HG03460 (cell line): ENCODE measurements around the gene ANKRD16.

Experiments used
- ATAC-seq: cut with Tn5 transposase; IDR thresholded peaks from one replicate; pipeline ENCODE4 v1.9.1; 2021; ENCODE audit not compliant: unreplicated experiment

Gene ANKRD16

GRCh38 chr10:5904227-5904626 lies 14.5 kb upstream of the ANKRD16 start:
- peak; percentile 94 for ATAC-seq

GRCh38 chr10:5903563-5903962 lies 13.9 kb upstream of the ANKRD16 start:
- no peak for ATAC-seq

GRCh38 chr10:5902511-5903274 lies 13.0 kb upstream of the ANKRD16 start:
- ATAC-seq, result no peak

- no peak for ATAC-seq
Observed at GRCh38 chr10:5900247-5900646, 10.6 kb upstream of the ANKRD16 start.

- ATAC-seq, result no peak
Observed at GRCh38 chr10:5898163-5898562, 8.5 kb upstream of the ANKRD16 start.

- ATAC-seq, result no peak
Observed at GRCh38 chr10:5897504-5897903, 7.8 kb upstream of the ANKRD16 start.

- no peak for ATAC-seq
Observed at GRCh38 chr10:5897053-5897340, 7.3 kb upstream of the ANKRD16 start.

GRCh38 chr10:5896208-5897052 lies 6.7 kb upstream of the ANKRD16 start:
- no peak for ATAC-seq

- ATAC-seq, result peak; percentile 64
Observed at GRCh38 chr10:5895804-5896203, 6.1 kb upstream of the ANKRD16 start.

GRCh38 chr10:5895365-5895764 lies 5.7 kb upstream of the ANKRD16 start:
- no peak for ATAC-seq

GRCh38 chr10:5894873-5895272 lies 5.2 kb upstream of the ANKRD16 start:
- ATAC-seq, result no peak

GRCh38 chr10:5894403-5894802 lies 4.7 kb upstream of the ANKRD16 start:
- no peak for ATAC-seq

- ATAC-seq, result no peak
Observed at GRCh38 chr10:5893321-5893720, 3.6 kb upstream of the ANKRD16 start.

- no peak for ATAC-seq
Observed at GRCh38 chr10:5892007-5892406, 2.3 kb upstream of the ANKRD16 start.

- ATAC-seq, result no peak
Observed at GRCh38 chr10:5891009-5891408, 1.3 kb upstream of the ANKRD16 start.

GRCh38 chr10:5890452-5890915 lies 791 bp upstream of the ANKRD16 start:
- ATAC-seq, result peak; percentile 6

- peak; percentile 34 for ATAC-seq
Observed at GRCh38 chr10:5888843-5889623, 660 bp downstream of the ANKRD16 start.

GRCh38 chr10:5888351-5888750 lies 1.3 kb downstream of the ANKRD16 start:
- no peak for ATAC-seq

- ATAC-seq, result no peak
Observed at GRCh38 chr10:5887641-5888040, 2.1 kb downstream of the ANKRD16 start.

GRCh38 chr10:5887029-5887428 lies 2.7 kb downstream of the ANKRD16 start:
- ATAC-seq, result no peak

GRCh38 chr10:5885619-5886018 lies 4.1 kb downstream of the ANKRD16 start:
- ATAC-seq, result no peak

- ATAC-seq, result no peak
Observed at GRCh38 chr10:5882961-5883360, 6.7 kb downstream of the ANKRD16 start.
